Loucy (cell line): ENCODE data around the gene SDF4.

Source experiments
- EZH2phosphoT487 ChIP-seq: fragments of 200-600 bp; IDR thresholded peaks from 2 replicates; pipeline ENCODE4 v1.6.1; 2018; ENCODE audit warnings: antibody characterized with exemption, mild to moderate bottlenecking, moderate library complexity, borderline replicate concordance
- TF ChIP-seq, protein P1 (sequence below): fragments of 200-600 bp; sonication (generic); conservative IDR thresholded peaks from 2 replicates; pipeline ENCODE4 v1.5.1; 2014; ENCODE audit warnings: mild to moderate bottlenecking, antibody characterized with exemption, low read length

- TF ChIP-seq, protein P1, sequence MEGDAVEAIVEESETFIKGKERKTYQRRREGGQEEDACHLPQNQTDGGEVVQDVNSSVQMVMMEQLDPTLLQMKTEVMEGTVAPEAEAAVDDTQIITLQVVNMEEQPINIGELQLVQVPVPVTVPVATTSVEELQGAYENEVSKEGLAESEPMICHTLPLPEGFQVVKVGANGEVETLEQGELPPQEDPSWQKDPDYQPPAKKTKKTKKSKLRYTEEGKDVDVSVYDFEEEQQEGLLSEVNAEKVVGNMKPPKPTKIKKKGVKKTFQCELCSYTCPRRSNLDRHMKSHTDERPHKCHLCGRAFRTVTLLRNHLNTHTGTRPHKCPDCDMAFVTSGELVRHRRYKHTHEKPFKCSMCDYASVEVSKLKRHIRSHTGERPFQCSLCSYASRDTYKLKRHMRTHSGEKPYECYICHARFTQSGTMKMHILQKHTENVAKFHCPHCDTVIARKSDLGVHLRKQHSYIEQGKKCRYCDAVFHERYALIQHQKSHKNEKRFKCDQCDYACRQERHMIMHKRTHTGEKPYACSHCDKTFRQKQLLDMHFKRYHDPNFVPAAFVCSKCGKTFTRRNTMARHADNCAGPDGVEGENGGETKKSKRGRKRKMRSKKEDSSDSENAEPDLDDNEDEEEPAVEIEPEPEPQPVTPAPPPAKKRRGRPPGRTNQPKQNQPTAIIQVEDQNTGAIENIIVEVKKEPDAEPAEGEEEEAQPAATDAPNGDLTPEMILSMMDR = no peak
- no peak for TF ChIP-seq EZH2phosphoT487
These were observed 22.3 kb upstream of the SDF4 start for GRCh38 chr1:1253972-1254666.
